LHCN-M2 (cell line): Measurements from ENCODE around the gene ANKRD42. TPM values are rescaled to one million over a fixed set of nuclear protein-coding genes. Genes with fewer than 3 reads are reported as not detected.
"Not testable (repeated sequence)": the region's sequence is repeated elsewhere in the genome, so short reads cannot be mapped to it uniquely, and the experiment has no call there.

Source experiments
- DNase-seq: peaks from one replicate; pipeline ENCODE4 v3.0.0-alpha.2; 2012; ENCODE audit warnings: low read depth
- total RNA-seq: library from RNA; depleted of rRNA; stranded (reverse); fragments of >200 nt; gene quantifications from 2 replicates; pipeline ENCODE4 v1.2.3, GENCODE V29; 2014

Gene ANKRD42
- total RNA-seq, 1 experiment from 2014 or later, result 7.9 TPM

GRCh38 chr11:83241291-83241946, 47.9 kb downstream of the ANKRD42 start:
- peak; percentile 73 for DNase-seq

- no peak for DNase-seq
Measured at GRCh38 chr11:83249445-83249844, 55.9 kb downstream of the ANKRD42 start.

GRCh38 chr11:83249972-83250593, 56.6 kb downstream of the ANKRD42 start:
- DNase-seq, result peak; percentile 41

- DNase-seq, result no peak
Measured at GRCh38 chr11:83252266-83252665, 58.8 kb downstream of the ANKRD42 start.

GRCh38 chr11:83252941-83253340, 59.4 kb downstream of the ANKRD42 start:
- DNase-seq, result no peak

- DNase-seq, result no peak
Measured at GRCh38 chr11:83255366-83255765, 61.9 kb downstream of the ANKRD42 start.

- peak; percentile 8 for DNase-seq
Measured at GRCh38 chr11:83256602-83257340, 63.3 kb downstream of the ANKRD42 start.

- DNase-seq, result peak; percentile 99
Measured at GRCh38 chr11:83257761-83258168, 64.3 kb downstream of the ANKRD42 start.

GRCh38 chr11:83259559-83259958, 66.0 kb downstream of the ANKRD42 start:
- no peak for DNase-seq

- DNase-seq, result peak; percentile 43
Measured at GRCh38 chr11:83265331-83265730, 71.8 kb downstream of the ANKRD42 start.

GRCh38 chr11:83269080-83269479, 75.6 kb downstream of the ANKRD42 start:
- DNase-seq, result not testable (repeated sequence)

- not testable (repeated sequence) for DNase-seq
Measured at GRCh38 chr11:83271734-83272133, 78.2 kb downstream of the ANKRD42 start.

GRCh38 chr11:83272627-83273026, 79.1 kb downstream of the ANKRD42 start:
- peak; percentile 83 for DNase-seq

- DNase-seq, result no peak
Measured at GRCh38 chr11:83275888-83276641, 82.6 kb downstream of the ANKRD42 start.

GRCh38 chr11:83278351-83278750, 84.8 kb downstream of the ANKRD42 start:
- peak; percentile 18 for DNase-seq

GRCh38 chr11:83280256-83280655, 86.7 kb downstream of the ANKRD42 start:
- DNase-seq, result no peak

GRCh38 chr11:83282084-83282716, 88.7 kb downstream of the ANKRD42 start:
- no peak for DNase-seq

- peak; percentile 53 for DNase-seq
Measured at GRCh38 chr11:83284501-83285150, 91.1 kb downstream of the ANKRD42 start.

GRCh38 chr11:83285151-83285770, 91.7 kb downstream of the ANKRD42 start:
- DNase-seq, result no peak

GRCh38 chr11:83285771-83286528, 92.4 kb downstream of the ANKRD42 start, which contains the start of gene CCDC90B:
Gene CCDC90B (minus strand): TSS chr11:83286367. CDS start chr11:83285972, 395 bp downstream.
- peak; percentile 98 for DNase-seq
